WTC11 (cell line): Measurements from ENCODE around the gene MLXIP. TPM values are rescaled to one million over a fixed set of nuclear protein-coding genes. Genes with fewer than 3 reads are reported as not detected.

Experiments
- ATAC-seq: fragments of 200-7000 bp; cut with Tn5 transposase; 2 replicates; pipeline ENCODE4 v1.10.0; 2021; ENCODE audit warnings: mild to moderate bottlenecking, moderate library complexity
- CTCF ChIA-PET: fragments of 300-600 bp; sonication (Branson Sonifier 250); formaldehyde crosslinking; loops from one replicate; lab custom pipeline; 2021; ENCODE audit warnings: antibody characterized with exemption; lab: Charles Lee
- POLR2A ChIA-PET: fragments of 350-600 bp; sonication (Branson Sonifier 250); formaldehyde crosslinking; loops from one replicate; lab custom pipeline; 2021; ENCODE audit warnings: antibody characterized with exemption; lab: Charles Lee
- DNase-seq: peaks from one replicate; pipeline ENCODE4 v3.0.0; 2021; ENCODE audit warnings: low spot score
- H3K27ac Mint-ChIP-seq: 2 replicates; pipeline ENCODE4 v1.8.0; 2021; ENCODE audit warnings: mixed read lengths
- H3K27me3 Mint-ChIP-seq: 2 replicates; pipeline ENCODE4 v1.8.0; 2021; ENCODE audit warnings: low read depth, mild to moderate bottlenecking, moderate library complexity, mixed read lengths
- H3K36me3 Mint-ChIP-seq: 2 replicates; pipeline ENCODE4 v1.8.0; 2021; ENCODE audit warnings: mixed read lengths
- H3K4me1 Mint-ChIP-seq: 2 replicates; pipeline ENCODE4 v1.8.0; 2022; ENCODE audit warnings: mixed read lengths
- H3K4me3 Mint-ChIP-seq: 2 replicates; pipeline ENCODE4 v1.8.0; 2021; ENCODE audit warnings: mild to moderate bottlenecking, moderate library complexity, mixed read lengths
- H3K9me3 Mint-ChIP-seq: 2 replicates; pipeline ENCODE4 v1.8.0; 2021; ENCODE audit warnings: mixed read lengths
- CREB1 ChIP-seq: sonication (generic); formaldehyde crosslinking; IDR thresholded peaks from 2 replicates; pipeline ENCODE4 v1.8.0; 2023; ENCODE audit warnings: mild to moderate bottlenecking, missing genetic modification reagents
- CREM ChIP-seq: sonication (generic); formaldehyde crosslinking; IDR thresholded peaks from 2 replicates; pipeline ENCODE4 v1.8.1; 2022; ENCODE audit warnings: mild to moderate bottlenecking, missing genetic modification reagents, moderate library complexity
- ELF4 ChIP-seq: sonication (generic); formaldehyde crosslinking; IDR thresholded peaks from 2 replicates; pipeline ENCODE4 v1.8.1; 2022; ENCODE audit warnings: low read depth, mild to moderate bottlenecking, moderate library complexity, missing genetic modification reagents
- ETV6 ChIP-seq: sonication (generic); formaldehyde crosslinking; IDR thresholded peaks from 2 replicates; pipeline ENCODE4 v1.8.1; 2022; ENCODE audit warnings: mild to moderate bottlenecking, missing genetic modification reagents
- IRF2 ChIP-seq: sonication (generic); formaldehyde crosslinking; IDR thresholded peaks from 2 replicates; pipeline ENCODE4 v1.8.0; 2022; ENCODE audit warnings: low read depth, missing genetic modification reagents, borderline replicate concordance
- KAT7 ChIP-seq: sonication (generic); formaldehyde crosslinking; IDR thresholded peaks from 2 replicates; pipeline ENCODE4 v1.8.1; 2023; ENCODE audit warnings: missing genetic modification reagents, mild to moderate bottlenecking, borderline replicate concordance
- MXD4 ChIP-seq: fragments of 250-450 bp; sonication (Bioruptor Pico); IDR thresholded peaks from 2 replicates; pipeline ENCODE4 v1.8.0; 2021; ENCODE audit warnings: mild to moderate bottlenecking, moderate library complexity, borderline replicate concordance
- NFATC4 ChIP-seq: fragments of 250-450 bp; sonication (Bioruptor Pico); IDR thresholded peaks from 2 replicates; pipeline ENCODE4 v1.9.0; 2021; ENCODE audit warnings: mild to moderate bottlenecking
- PRRX2 ChIP-seq: fragments of 250-450 bp; sonication (Bioruptor Pico); IDR thresholded peaks from 2 replicates; pipeline ENCODE4 v1.8.0; 2021; ENCODE audit warnings: mild to moderate bottlenecking
- SMAD4 ChIP-seq: sonication (generic); formaldehyde crosslinking; IDR thresholded peaks from 2 replicates; pipeline ENCODE4 v1.8.0; 2022; ENCODE audit warnings: mild to moderate bottlenecking, missing genetic modification reagents
- TEAD1 ChIP-seq: sonication (generic); formaldehyde crosslinking; IDR thresholded peaks from 2 replicates; pipeline ENCODE4 v1.8.0; 2022; ENCODE audit warnings: mild to moderate bottlenecking, missing genetic modification reagents
- total RNA-seq: library from RNA; stranded (reverse); gene quantifications from 3 replicates; pipeline ENCODE4 v1.2.3, GENCODE V29; 2021
- TF ChIP-seq, protein P1 (sequence below): sonication (generic); formaldehyde crosslinking; IDR thresholded peaks from 2 replicates; pipeline ENCODE4 v1.8.1; 2022; ENCODE audit warnings: low read depth, mild to moderate bottlenecking, moderate library complexity, missing genetic modification reagents, borderline replicate concordance
- TF ChIP-seq, protein P2 (sequence below): sonication (generic); formaldehyde crosslinking; IDR thresholded peaks from 2 replicates; pipeline ENCODE4 v1.8.1; 2022; ENCODE audit warnings: mild to moderate bottlenecking, missing genetic modification reagents, moderate library complexity, borderline replicate concordance
- TF ChIP-seq, protein P3 (sequence below): fragments of 250-450 bp; sonication (Bioruptor Pico); IDR thresholded peaks from 2 replicates; pipeline ENCODE4 v1.9.0; 2021; ENCODE audit warnings: moderate library complexity, mild to moderate bottlenecking, inconsistent platforms, borderline replicate concordance
- TF ChIP-seq, protein P4 (sequence below): sonication (generic); formaldehyde crosslinking; IDR thresholded peaks from 2 replicates; pipeline ENCODE4 v1.8.1; 2023; ENCODE audit warnings: mild to moderate bottlenecking, missing genetic modification reagents, borderline replicate concordance
- TF ChIP-seq, protein P5 (sequence below): sonication (generic); formaldehyde crosslinking; IDR thresholded peaks from 2 replicates; pipeline ENCODE4 v1.8.1; 2022; ENCODE audit warnings: mild to moderate bottlenecking, moderate library complexity, missing genetic modification reagents
- TF ChIP-seq, protein P6 (sequence below): fragments of 250-450 bp; sonication (Bioruptor Pico); IDR thresholded peaks from 2 replicates; pipeline ENCODE4 v1.9.0; 2021; ENCODE audit warnings: mild to moderate bottlenecking

Gene MLXIP
- total RNA-seq, 1 experiment from 2014 or later: 49.4 TPM

DNA sequence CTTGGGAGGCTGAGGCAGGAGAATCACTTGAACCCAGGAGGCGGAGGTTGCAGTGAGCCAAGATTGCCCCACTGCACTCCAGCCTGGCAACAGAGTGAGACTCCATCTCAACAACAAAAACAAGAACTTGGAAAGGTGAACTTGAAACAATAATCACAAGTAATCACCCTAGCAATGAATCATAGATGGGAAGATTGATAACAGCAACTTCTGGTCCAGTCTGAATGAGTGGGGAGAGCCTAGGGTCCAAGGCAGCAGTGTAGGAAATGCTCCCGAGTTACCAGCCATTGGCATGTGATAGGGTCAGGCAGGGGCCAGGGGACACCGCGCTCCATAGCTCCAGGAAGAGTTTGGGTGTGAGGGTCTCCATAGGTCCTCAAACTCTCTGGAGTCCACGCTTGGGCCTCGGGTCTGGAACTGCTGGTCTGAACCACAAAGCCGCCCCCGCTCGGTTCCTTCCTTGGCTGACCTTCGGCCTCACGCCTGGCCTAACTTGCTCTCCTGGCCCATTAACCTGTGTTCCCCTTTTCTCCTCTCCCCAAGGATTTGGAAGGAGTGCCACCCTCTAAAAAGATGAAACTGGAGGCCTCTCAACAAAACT lies 19.9 kb upstream of the MLXIP start (continued):
- TF ChIP-seq, protein P1, sequence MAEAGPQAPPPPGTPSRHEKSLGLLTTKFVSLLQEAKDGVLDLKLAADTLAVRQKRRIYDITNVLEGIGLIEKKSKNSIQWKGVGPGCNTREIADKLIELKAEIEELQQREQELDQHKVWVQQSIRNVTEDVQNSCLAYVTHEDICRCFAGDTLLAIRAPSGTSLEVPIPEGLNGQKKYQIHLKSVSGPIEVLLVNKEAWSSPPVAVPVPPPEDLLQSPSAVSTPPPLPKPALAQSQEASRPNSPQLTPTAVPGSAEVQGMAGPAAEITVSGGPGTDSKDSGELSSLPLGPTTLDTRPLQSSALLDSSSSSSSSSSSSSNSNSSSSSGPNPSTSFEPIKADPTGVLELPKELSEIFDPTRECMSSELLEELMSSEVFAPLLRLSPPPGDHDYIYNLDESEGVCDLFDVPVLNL: no peak
- TF ChIP-seq CREM (CRISPR knock-in tag): no peak
- TF ChIP-seq, protein P2, sequence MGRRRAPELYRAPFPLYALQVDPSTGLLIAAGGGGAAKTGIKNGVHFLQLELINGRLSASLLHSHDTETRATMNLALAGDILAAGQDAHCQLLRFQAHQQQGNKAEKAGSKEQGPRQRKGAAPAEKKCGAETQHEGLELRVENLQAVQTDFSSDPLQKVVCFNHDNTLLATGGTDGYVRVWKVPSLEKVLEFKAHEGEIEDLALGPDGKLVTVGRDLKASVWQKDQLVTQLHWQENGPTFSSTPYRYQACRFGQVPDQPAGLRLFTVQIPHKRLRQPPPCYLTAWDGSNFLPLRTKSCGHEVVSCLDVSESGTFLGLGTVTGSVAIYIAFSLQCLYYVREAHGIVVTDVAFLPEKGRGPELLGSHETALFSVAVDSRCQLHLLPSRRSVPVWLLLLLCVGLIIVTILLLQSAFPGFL (CRISPR knock-in tag): no peak
- no peak for TF ChIP-seq NFATC4 (CRISPR knock-in tag)
- no peak for TF ChIP-seq MXD4 (CRISPR knock-in tag)
- TF ChIP-seq PRRX2: no peak
- no peak for TF ChIP-seq SMAD4 (CRISPR knock-in tag)
- TF ChIP-seq, protein P3, sequence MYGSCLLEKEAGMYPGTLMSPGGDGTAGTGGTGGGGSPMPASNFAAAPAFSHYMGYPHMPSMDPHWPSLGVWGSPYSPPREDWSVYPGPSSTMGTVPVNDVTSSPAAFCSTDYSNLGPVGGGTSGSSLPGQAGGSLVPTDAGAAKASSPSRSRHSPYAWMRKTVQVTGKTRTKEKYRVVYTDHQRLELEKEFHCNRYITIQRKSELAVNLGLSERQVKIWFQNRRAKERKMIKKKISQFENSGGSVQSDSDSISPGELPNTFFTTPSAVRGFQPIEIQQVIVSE (CRISPR knock-in tag): no peak
- TF ChIP-seq, protein P4, sequence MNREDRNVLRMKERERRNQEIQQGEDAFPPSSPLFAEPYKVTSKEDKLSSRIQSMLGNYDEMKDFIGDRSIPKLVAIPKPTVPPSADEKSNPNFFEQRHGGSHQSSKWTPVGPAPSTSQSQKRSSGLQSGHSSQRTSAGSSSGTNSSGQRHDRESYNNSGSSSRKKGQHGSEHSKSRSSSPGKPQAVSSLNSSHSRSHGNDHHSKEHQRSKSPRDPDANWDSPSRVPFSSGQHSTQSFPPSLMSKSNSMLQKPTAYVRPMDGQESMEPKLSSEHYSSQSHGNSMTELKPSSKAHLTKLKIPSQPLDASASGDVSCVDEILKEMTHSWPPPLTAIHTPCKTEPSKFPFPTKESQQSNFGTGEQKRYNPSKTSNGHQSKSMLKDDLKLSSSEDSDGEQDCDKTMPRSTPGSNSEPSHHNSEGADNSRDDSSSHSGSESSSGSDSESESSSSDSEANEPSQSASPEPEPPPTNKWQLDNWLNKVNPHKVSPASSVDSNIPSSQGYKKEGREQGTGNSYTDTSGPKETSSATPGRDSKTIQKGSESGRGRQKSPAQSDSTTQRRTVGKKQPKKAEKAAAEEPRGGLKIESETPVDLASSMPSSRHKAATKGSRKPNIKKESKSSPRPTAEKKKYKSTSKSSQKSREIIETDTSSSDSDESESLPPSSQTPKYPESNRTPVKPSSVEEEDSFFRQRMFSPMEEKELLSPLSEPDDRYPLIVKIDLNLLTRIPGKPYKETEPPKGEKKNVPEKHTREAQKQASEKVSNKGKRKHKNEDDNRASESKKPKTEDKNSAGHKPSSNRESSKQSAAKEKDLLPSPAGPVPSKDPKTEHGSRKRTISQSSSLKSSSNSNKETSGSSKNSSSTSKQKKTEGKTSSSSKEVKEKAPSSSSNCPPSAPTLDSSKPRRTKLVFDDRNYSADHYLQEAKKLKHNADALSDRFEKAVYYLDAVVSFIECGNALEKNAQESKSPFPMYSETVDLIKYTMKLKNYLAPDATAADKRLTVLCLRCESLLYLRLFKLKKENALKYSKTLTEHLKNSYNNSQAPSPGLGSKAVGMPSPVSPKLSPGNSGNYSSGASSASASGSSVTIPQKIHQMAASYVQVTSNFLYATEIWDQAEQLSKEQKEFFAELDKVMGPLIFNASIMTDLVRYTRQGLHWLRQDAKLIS (CRISPR knock-in tag): no peak
- TF ChIP-seq CREB1 (CRISPR knock-in tag): no peak
- no peak for TF ChIP-seq IRF2 (CRISPR knock-in tag)
- TF ChIP-seq, all 79 proteins: peak for 0

DNA sequence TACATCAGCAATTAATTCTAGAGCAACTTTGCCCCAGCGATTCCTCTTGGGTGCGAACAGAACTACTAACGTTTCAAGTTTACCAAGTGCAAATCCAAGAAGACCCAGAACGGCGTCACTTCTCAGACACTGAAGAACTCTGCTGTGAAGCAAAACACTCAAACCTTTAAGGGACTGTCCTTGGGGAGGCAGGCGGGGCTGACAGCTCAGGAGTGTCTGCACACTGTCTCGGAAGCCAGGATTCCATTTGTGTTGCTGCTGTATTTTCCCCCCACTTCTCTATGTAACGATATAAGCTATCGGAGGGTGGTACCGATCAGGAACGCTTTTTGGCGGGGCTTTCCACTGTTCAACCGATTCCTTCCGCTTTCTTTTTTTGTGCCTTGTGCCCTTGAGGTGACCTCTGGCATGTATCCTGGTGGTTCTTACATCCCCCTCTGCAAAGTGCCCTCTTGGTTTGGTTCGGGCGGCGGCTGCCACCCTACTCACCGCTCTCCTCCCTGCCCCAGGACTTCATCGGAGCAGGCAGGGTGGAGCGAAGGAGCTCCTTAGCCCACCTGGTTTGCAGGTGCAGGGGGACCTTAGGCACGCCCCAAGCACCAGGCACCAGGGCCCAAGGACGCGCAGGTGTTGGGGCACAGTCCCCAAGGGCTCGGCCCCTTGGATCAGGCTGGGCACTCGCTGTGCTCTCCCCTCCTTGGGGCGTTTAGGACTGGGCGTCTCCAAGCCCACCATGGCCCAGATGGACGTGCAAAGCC lies 19.2 kb upstream of the MLXIP start:
- ChIA-PET CTCF (no interaction called here), POLR2A (no interaction called here)
- H3K36me3 Mint-ChIP-seq: peaks cover 32% of the 10 kb centered on the region
- H3K9me3 Mint-ChIP-seq: no peaks in the 10 kb centered on the region
- no peaks in the 10 kb centered on the region for H3K27me3 Mint-ChIP-seq
- H3K4me1 Mint-ChIP-seq: peaks cover 26% of the 10 kb centered on the region
- H3K27ac Mint-ChIP-seq: peak overlapping the region; percentile 83
- ATAC-seq: no peak
- TF ChIP-seq CREM (CRISPR knock-in tag) (no peak), ELF4 (CRISPR knock-in tag) (no peak), KAT7 (no peak), TEAD1 (CRISPR knock-in tag) (no peak), ETV6 (CRISPR knock-in tag) (no peak)
- TF ChIP-seq, protein P5, sequence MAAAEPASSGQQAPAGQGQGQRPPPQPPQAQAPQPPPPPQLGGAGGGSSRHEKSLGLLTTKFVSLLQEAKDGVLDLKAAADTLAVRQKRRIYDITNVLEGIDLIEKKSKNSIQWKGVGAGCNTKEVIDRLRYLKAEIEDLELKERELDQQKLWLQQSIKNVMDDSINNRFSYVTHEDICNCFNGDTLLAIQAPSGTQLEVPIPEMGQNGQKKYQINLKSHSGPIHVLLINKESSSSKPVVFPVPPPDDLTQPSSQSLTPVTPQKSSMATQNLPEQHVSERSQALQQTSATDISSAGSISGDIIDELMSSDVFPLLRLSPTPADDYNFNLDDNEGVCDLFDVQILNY (CRISPR knock-in tag): no peak
- TF ChIP-seq, protein P6, sequence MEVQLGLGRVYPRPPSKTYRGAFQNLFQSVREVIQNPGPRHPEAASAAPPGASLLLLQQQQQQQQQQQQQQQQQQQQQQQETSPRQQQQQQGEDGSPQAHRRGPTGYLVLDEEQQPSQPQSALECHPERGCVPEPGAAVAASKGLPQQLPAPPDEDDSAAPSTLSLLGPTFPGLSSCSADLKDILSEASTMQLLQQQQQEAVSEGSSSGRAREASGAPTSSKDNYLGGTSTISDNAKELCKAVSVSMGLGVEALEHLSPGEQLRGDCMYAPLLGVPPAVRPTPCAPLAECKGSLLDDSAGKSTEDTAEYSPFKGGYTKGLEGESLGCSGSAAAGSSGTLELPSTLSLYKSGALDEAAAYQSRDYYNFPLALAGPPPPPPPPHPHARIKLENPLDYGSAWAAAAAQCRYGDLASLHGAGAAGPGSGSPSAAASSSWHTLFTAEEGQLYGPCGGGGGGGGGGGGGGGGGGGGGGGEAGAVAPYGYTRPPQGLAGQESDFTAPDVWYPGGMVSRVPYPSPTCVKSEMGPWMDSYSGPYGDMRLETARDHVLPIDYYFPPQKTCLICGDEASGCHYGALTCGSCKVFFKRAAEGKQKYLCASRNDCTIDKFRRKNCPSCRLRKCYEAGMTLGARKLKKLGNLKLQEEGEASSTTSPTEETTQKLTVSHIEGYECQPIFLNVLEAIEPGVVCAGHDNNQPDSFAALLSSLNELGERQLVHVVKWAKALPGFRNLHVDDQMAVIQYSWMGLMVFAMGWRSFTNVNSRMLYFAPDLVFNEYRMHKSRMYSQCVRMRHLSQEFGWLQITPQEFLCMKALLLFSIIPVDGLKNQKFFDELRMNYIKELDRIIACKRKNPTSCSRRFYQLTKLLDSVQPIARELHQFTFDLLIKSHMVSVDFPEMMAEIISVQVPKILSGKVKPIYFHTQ (CRISPR knock-in tag): no peak
- no peak overlapping the region for H3K4me3 Mint-ChIP-seq
- DNase-seq: no peak
